ENCODE measurements around the gene MORN2. TPM values are rescaled to one million over a fixed set of nuclear protein-coding genes. Genes with fewer than 3 reads are reported as not detected.

Gene MORN2
- total and polyA plus RNA-seq, 2 donors (not counting 1 experiment from before 2014, with no cell fraction given): 14.4 to 35.1 TPM

DNA sequence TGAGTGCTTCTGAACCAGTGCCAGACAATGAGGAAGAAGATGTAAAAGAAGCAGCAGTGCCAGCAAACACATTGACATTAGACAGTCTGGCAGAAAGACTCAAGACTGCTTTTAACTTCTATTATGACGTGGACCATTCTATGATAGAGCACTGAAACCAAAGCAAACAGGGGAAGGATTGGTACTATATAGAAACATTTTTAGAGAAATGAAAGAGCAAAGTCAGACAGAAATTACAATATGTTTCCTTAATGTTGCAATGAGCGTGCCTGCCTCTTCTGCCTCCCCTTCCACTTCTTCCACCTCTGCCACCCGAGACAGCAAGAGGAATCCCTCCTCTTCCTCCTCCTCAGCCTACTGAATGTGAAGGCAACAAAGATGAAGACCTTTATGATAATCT lies 39.8 kb upstream of the MORN2 start:
- no peak overlapping the region for H3K4me3 ChIP-seq (replicated peaks in 1 of 4; ENCODE audit: control extremely low read depth in 1 of 4, insufficient read depth in 1 of 4, low read depth in 3 of 4, low read length in 4 of 4)
- peaks cover 3% of the 10 kb centered on the region for H3K36me3 ChIP-seq (ENCODE audit: control insufficient read depth, insufficient read depth, low read length)
- no peak for DNase-seq (ENCODE audit: low read depth in 2 of 2)
- no peaks in the 10 kb centered on the region for H3K27me3 ChIP-seq (ENCODE audit: control insufficient read depth, insufficient read depth, low read length)
- no peak for TF ChIP-seq EZH2 (IDR thresholded peaks at IDR 0.05; ENCODE audit: low read length, missing control alignments)
- TF ChIP-seq, protein P1, sequence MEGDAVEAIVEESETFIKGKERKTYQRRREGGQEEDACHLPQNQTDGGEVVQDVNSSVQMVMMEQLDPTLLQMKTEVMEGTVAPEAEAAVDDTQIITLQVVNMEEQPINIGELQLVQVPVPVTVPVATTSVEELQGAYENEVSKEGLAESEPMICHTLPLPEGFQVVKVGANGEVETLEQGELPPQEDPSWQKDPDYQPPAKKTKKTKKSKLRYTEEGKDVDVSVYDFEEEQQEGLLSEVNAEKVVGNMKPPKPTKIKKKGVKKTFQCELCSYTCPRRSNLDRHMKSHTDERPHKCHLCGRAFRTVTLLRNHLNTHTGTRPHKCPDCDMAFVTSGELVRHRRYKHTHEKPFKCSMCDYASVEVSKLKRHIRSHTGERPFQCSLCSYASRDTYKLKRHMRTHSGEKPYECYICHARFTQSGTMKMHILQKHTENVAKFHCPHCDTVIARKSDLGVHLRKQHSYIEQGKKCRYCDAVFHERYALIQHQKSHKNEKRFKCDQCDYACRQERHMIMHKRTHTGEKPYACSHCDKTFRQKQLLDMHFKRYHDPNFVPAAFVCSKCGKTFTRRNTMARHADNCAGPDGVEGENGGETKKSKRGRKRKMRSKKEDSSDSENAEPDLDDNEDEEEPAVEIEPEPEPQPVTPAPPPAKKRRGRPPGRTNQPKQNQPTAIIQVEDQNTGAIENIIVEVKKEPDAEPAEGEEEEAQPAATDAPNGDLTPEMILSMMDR (conservative IDR thresholded peaks at IDR 0.05 in 1 of 2, IDR thresholded peaks at IDR 0.05 in 1 of 2; ENCODE audit: low read depth in 1 of 2, low read length in 2 of 2): no peak
- no peak overlapping the region for H3K9ac ChIP-seq (ENCODE audit: insufficient read depth, low read length)
- no peaks in the 10 kb centered on the region for H3K9me3 ChIP-seq (ENCODE audit: control insufficient read depth, insufficient read depth, low read depth, low read length)
- H3K4me2 ChIP-seq (ENCODE audit: extremely low read depth, insufficient read depth, low read length): no peak overlapping the region
- H3K79me2 ChIP-seq (ENCODE audit: control insufficient read depth, insufficient read depth, low read length): no peaks in the 10 kb centered on the region
- no peak overlapping the region for H3K27ac ChIP-seq (ENCODE audit: insufficient read depth, low read length)
- no peak overlapping the region for H2AFZ ChIP-seq (ENCODE audit: low read length)
- no peaks in the 10 kb centered on the region for H3K4me1 ChIP-seq (ENCODE audit: control insufficient read depth, extremely low read depth, insufficient read depth, low read length)
- no peaks in the 10 kb centered on the region for H4K20me1 ChIP-seq (ENCODE audit: control insufficient read depth, extremely low read depth, insufficient read depth, low read length)

DNA sequence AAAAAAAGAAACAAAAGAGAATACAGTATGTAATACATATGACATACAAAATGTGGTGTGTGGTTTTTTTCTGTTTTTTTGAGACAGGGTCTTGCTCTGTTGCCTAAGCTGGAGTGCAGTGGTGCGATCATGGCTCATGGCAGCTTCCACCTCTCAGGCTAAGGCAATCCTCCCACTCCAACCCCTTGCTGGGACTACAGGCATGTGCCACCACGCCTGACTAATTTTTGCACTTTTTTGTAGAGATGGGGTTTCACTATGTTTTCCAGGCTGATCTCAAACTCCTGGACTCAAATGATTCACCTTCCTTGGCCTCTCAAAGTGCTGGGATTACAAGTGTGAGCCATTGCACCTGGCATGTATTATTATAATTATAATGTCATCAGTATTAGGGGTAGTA lies 39.0 kb upstream of the MORN2 start:
- no peak for DNase-seq (ENCODE audit: low read depth in 2 of 2)
- Histone ChIP-seq H3K36me3 (ENCODE audit: control insufficient read depth, insufficient read depth, low read length) (peaks cover 3% of the 10 kb centered on the region), H3K4me1 (ENCODE audit: control insufficient read depth, extremely low read depth, insufficient read depth, low read length) (no peaks in the 10 kb centered on the region), H2AFZ (ENCODE audit: low read length) (no peak overlapping the region), H3K9ac (ENCODE audit: insufficient read depth, low read length) (no peak overlapping the region), H3K27ac (ENCODE audit: insufficient read depth, low read length) (no peak overlapping the region), H3K27me3 (ENCODE audit: control insufficient read depth, insufficient read depth, low read length) (no peaks in the 10 kb centered on the region), H3K79me2 (ENCODE audit: control insufficient read depth, insufficient read depth, low read length) (no peaks in the 10 kb centered on the region), H3K4me3 (replicated peaks in 1 of 4; ENCODE audit: control extremely low read depth in 1 of 4, insufficient read depth in 1 of 4, low read depth in 3 of 4, low read length in 4 of 4) (no peak overlapping the region), H3K4me2 (ENCODE audit: extremely low read depth, insufficient read depth, low read length) (no peak overlapping the region), H4K20me1 (ENCODE audit: control insufficient read depth, extremely low read depth, insufficient read depth, low read length) (no peaks in the 10 kb centered on the region), H3K9me3 (ENCODE audit: control insufficient read depth, insufficient read depth, low read depth, low read length) (no peaks in the 10 kb centered on the region)
- TF ChIP-seq EZH2 (IDR thresholded peaks at IDR 0.05; ENCODE audit: low read length, missing control alignments): no peak
- TF ChIP-seq, protein P1 (conservative IDR thresholded peaks at IDR 0.05 in 1 of 2, IDR thresholded peaks at IDR 0.05 in 1 of 2; ENCODE audit: low read depth in 1 of 2, low read length in 2 of 2): no peak

DNA sequence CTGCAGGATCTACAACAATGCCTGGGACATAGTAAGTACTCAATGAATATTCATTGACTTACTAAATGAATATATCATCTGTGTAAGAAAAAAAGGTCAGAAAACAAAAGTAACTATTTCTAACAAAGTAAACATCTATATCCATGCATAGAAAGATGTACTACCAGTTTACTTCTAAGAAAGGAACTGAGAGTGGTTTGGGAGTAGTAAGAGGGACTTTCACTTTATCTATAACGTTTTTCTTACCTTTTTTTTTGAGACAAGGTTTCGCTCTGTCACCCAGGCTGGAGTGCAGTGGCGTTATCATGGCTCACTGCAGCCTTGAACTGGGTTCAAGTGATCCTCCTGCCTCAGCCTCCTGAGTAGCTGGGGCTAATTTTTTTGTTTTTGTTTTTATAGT lies 25.7 kb upstream of the MORN2 start:
- peaks cover 7% of the 10 kb centered on the region for H3K36me3 ChIP-seq (ENCODE audit: control insufficient read depth, insufficient read depth, low read length)
- no peak for TF ChIP-seq EZH2 (IDR thresholded peaks at IDR 0.05; ENCODE audit: low read length, missing control alignments)
- TF ChIP-seq, protein P1 (conservative IDR thresholded peaks at IDR 0.05 in 1 of 2, IDR thresholded peaks at IDR 0.05 in 1 of 2; ENCODE audit: low read depth in 1 of 2, low read length in 2 of 2): no peak

More for the DNA sequence above, 25.7 kb upstream of the MORN2 start:
- Histone ChIP-seq H3K4me2 (ENCODE audit: extremely low read depth, insufficient read depth, low read length) (no peak overlapping the region), H3K79me2 (ENCODE audit: control insufficient read depth, insufficient read depth, low read length) (no peaks in the 10 kb centered on the region), H3K9ac (ENCODE audit: insufficient read depth, low read length) (no peak overlapping the region), H2AFZ (ENCODE audit: low read length) (no peak overlapping the region), H3K27me3 (ENCODE audit: control insufficient read depth, insufficient read depth, low read length) (no peaks in the 10 kb centered on the region), H3K9me3 (ENCODE audit: control insufficient read depth, insufficient read depth, low read depth, low read length) (no peaks in the 10 kb centered on the region), H3K27ac (ENCODE audit: insufficient read depth, low read length) (no peak overlapping the region), H4K20me1 (ENCODE audit: control insufficient read depth, extremely low read depth, insufficient read depth, low read length) (no peaks in the 10 kb centered on the region), H3K4me3 (replicated peaks in 1 of 4; ENCODE audit: control extremely low read depth in 1 of 4, insufficient read depth in 1 of 4, low read depth in 3 of 4, low read length in 4 of 4) (no peak overlapping the region), H3K4me1 (ENCODE audit: control insufficient read depth, extremely low read depth, insufficient read depth, low read length) (no peaks in the 10 kb centered on the region)
- DNase-seq (ENCODE audit: low read depth in 2 of 2): no peak

All from fibroblast of lung (primary cell).